GM13976 (cell line): ENCODE measurements around the gene ERN1.

Experiments
- DNase-seq: peaks from one replicate; pipeline ENCODE4 v3.0.0; 2012; ENCODE audit warnings: low spot score
- in situ Hi-C: fragments of 300-500 bp; cut with MboI; formaldehyde crosslinking; loops from one replicate; pipeline ENCODE4 v1.12.0; 2022; ENCODE audit warnings: low sequenced_read_pairs, mixed read lengths, inconsistent platforms; ENCODE audit not compliant: unreplicated experiment
- TF ChIP-seq, protein P1 (sequence below): IDR thresholded peaks from 2 replicates; pipeline ENCODE4 v1.5.1; 2012; ENCODE audit warnings: borderline replicate concordance, mild to moderate bottlenecking; ENCODE audit not compliant: insufficient read depth; ENCODE audit errors: extremely low read depth, missing control alignments, control extremely low read depth

Gene ERN1

DNA sequence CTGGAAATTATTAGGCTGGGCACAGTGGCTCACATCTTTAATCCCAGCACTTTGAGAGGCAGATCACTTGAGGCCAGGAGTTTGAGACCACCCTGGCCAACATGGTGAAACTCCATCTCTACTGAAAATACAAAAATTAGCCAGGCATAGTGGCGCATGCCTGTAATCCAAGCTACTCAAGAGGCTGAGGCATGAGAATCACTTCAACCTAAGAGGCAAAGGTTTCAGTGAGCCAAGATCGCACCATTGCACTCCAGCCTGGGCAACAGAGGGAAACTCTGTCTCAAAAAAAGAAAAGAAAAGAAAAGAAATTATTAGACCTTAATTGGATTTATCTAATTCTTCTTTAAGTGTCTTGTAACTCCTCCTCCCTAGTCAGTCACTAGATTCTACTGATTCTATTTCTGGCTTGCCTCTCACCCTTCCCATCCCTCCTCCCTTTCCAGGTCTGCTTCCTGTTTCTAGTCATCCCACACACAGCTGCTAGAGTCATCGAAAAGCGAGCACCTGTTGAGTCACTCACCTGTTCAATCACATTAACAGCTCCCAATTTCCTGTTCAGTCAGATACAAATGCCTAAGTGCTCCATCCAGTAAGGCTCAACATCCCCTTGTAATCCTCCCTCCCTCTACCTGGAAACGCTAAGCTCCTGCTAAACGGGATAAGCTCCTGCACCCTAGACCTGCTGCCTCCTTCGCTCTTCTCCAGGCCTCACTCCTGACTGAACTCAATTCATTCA, 34.6 kb downstream of the ERN1 start:
- TF ChIP-seq, protein P1, sequence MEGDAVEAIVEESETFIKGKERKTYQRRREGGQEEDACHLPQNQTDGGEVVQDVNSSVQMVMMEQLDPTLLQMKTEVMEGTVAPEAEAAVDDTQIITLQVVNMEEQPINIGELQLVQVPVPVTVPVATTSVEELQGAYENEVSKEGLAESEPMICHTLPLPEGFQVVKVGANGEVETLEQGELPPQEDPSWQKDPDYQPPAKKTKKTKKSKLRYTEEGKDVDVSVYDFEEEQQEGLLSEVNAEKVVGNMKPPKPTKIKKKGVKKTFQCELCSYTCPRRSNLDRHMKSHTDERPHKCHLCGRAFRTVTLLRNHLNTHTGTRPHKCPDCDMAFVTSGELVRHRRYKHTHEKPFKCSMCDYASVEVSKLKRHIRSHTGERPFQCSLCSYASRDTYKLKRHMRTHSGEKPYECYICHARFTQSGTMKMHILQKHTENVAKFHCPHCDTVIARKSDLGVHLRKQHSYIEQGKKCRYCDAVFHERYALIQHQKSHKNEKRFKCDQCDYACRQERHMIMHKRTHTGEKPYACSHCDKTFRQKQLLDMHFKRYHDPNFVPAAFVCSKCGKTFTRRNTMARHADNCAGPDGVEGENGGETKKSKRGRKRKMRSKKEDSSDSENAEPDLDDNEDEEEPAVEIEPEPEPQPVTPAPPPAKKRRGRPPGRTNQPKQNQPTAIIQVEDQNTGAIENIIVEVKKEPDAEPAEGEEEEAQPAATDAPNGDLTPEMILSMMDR, result no peak
- DNase-seq, result no peak

DNA sequence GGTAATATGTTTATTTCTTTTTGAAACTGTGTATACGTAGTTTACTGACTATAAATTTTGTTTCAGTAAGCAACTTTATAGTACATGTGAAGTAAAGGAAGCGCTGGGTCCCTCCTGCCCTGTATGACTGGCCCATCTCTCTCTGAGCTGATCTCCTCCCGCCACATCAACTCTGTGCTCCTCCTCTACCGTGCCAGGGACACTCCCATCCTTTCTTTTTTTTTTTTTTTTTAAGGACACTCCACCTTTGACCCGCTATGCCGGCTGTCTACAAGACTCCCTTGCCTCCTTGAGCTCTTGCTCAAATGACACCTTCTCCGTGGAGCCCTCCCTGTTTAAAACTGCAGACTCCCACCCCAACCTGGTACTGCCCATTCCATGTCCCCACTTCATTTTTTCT, 35.5 kb downstream of the ERN1 start:
- TF ChIP-seq, protein P1, result no peak
- in situ Hi-C loops, result no loop called here
- no peak for DNase-seq

More for the DNA sequence above, 34.6 kb downstream of the ERN1 start:
- in situ Hi-C loops, result no loop called here

DNA sequence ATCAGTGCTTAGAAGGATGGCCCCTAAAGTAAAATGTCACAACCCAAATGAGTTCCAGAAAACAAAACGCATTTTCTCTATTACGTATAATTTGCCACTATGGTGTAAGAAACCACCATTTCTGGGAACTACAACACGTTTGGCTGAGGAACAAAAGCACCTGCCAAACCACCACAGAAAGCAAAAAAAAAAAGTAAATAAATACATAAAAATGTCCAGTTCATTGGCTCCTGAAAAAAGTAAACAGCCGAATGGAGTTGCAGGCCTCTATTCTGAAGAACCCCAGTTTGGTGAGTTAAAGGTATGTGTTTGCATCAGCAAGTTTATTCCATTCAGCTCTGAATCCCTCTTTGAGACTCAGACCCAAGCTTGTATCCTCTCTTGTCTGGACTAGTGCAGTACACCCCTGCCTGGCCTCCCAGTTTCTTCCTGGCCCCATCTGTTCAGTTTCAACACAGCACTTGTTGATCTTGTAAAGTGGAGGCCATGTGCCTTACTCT, 36.9 kb downstream of the ERN1 start:
- in situ Hi-C loops, result no loop called here
- DNase-seq, result no peak
- TF ChIP-seq, protein P1, result no peak

DNA sequence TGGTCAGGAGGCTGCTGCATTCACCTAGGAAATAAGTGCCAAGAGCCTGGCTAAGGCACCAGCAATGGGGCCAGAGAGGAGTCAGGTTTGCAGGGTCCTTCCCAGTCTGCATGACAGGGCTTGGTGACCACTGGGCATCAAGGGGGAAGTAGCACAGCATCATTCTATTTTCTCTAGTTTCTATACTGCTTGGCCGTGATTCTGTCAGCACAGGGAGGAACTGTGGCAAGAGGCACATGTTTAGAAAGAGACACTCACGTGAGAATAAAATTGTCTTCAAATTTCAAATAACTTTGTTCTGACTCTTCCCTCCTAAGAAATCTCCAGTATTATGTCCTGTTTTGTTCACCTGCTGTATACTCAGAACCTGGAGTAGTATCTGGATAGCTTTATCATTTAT, 37.8 kb downstream of the ERN1 start:
- in situ Hi-C loops, result no loop called here
- no peak for DNase-seq
- TF ChIP-seq, protein P1, result no peak

DNA sequence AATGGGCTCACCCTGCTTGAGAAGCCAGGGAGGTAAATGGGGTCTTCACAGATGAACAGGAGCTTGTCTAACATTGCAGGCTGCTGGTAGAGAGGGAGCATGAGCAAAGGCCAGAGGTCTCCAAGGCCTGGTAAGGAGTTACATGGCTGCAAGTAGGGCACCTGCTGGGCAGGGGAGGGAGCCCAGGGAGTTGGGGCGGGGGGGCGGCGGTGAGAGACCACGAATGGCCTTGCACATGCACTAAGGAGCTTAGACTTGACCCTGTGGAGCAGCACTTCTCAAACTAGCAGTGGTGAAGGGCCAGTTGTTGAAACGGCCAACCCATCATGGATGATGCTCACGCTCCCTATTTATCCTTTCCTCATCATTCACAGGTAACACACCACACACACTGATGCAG, 38.4 kb downstream of the ERN1 start:
- TF ChIP-seq, protein P1, result no peak
- DNase-seq, result no peak
- in situ Hi-C loops, result no loop called here

DNA sequence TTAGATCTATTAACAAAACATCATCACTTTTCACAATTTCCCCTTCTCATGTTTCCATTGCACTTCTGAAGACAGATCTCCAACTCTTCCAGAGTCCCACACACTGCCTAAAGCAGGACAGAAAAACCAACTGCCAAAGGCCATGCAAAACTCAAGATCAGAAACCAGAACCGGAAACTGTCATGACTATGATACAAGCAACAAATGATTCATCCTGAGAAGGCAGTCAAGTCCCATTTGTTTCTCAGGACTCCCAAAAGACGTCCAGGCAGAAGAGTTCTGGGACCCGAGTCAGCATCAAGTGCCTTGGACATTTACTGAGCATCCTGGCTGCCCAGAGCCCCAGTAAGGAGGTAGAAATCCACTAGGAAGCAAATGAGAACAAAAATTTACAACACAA, 38.8 kb downstream of the ERN1 start:
- in situ Hi-C loops, result no loop called here
- TF ChIP-seq, protein P1, result no peak
- DNase-seq, result peak; percentile 59
